Fibroblast of mammary gland (primary cell): Measurements from ENCODE around the gene ZBED5.
A peak's percentile ranks its signal among the peaks of the same experiment; 100 is the strongest.
"Not testable (repeated sequence)": the region's sequence is repeated elsewhere in the genome, so short reads cannot be mapped to it uniquely, and the experiment has no call there.

ENCODE experiments used
- DNase-seq: peaks from one replicate; pipeline ENCODE4 v3.0.0-alpha.2; 2010; ENCODE audit warnings: low read depth
- H3K4me3 ChIP-seq: 2 replicates; pipeline ENCODE4 v1.5.1; 2011; ENCODE audit warnings: low read depth, mild to moderate bottlenecking, low read length, moderate library complexity; ENCODE audit not compliant: control insufficient read depth
- TF ChIP-seq, protein P1 (sequence below): conservative IDR thresholded peaks from 2 replicates; pipeline ENCODE4 v1.5.1; 2011; ENCODE audit warnings: low read depth, low read length, inconsistent platforms; ENCODE audit not compliant: control insufficient read depth, insufficient read depth

The ZBED5 gene

DNA sequence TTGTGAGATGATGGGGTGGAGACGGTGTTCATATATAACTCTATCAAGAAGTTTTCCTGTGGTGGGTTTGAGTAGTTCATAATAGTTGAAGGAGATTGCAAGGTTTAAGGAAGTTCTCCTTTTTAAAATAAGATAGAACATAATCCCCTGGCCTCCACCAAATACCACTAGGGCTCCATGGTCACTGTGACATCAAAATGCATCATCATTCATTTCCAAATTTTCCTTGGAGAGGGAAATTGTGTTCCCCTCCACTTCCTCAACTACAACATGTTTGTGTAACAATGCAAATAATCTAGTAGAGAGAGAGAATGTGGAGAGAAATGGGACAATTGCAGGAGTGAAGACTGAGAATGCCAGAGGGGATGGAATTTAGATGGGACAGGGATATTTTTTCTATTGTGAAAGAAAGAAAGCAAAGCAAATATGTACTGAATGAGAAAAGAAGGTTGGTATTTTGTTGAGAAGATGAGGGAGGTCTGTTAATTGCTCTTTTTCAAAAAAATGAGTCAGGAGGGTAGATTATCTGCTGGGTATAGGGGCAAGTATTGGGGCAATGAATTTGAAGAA is 33.4 kb upstream of the ZBED5 start:
- DNase-seq: no peak
- TF ChIP-seq, protein P1, sequence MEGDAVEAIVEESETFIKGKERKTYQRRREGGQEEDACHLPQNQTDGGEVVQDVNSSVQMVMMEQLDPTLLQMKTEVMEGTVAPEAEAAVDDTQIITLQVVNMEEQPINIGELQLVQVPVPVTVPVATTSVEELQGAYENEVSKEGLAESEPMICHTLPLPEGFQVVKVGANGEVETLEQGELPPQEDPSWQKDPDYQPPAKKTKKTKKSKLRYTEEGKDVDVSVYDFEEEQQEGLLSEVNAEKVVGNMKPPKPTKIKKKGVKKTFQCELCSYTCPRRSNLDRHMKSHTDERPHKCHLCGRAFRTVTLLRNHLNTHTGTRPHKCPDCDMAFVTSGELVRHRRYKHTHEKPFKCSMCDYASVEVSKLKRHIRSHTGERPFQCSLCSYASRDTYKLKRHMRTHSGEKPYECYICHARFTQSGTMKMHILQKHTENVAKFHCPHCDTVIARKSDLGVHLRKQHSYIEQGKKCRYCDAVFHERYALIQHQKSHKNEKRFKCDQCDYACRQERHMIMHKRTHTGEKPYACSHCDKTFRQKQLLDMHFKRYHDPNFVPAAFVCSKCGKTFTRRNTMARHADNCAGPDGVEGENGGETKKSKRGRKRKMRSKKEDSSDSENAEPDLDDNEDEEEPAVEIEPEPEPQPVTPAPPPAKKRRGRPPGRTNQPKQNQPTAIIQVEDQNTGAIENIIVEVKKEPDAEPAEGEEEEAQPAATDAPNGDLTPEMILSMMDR: no peak
- no peak overlapping the region for H3K4me3 ChIP-seq

DNA sequence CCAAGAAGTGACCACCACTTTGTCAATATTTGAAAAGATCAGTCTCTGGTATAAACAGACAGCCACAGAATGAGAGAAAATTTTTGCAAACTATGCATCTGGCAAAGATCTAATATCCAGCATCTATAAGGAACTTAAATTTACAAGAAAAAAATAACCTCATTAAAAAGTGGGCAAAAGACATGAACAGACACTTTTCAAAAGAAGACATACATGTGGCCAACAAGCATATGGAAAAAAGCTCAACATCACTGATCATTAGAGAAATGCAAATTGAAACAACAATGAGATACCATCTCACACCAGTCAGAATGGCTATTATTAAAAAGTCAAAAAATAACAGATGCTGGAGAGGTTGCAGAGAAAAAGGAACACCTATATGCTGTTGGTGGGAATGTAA is 32.2 kb upstream of the ZBED5 start:
- not testable (repeated sequence) for DNase-seq, H3K4me3 ChIP-seq

DNA sequence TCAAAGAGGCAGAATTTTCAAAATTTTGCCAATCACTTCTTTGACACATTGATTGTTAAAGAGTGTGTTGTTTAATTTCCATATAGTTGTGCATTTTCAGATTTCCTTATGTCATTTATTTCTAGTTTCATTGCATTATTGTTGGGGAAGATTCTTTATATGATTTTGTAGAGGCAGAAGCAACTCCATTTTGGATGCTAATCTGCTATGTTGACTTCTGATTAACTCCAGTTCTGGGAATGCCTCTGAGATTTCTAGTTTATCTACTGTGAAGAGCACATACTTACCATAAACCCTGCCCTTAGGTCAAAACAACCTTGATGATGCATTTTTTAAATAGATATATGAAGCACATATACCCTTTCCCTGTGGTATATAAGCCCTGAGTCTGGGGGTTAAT is 29.5 kb upstream of the ZBED5 start:
- TF ChIP-seq, protein P1: no peak
- H3K4me3 ChIP-seq: no peak overlapping the region
- no peak for DNase-seq

DNA sequence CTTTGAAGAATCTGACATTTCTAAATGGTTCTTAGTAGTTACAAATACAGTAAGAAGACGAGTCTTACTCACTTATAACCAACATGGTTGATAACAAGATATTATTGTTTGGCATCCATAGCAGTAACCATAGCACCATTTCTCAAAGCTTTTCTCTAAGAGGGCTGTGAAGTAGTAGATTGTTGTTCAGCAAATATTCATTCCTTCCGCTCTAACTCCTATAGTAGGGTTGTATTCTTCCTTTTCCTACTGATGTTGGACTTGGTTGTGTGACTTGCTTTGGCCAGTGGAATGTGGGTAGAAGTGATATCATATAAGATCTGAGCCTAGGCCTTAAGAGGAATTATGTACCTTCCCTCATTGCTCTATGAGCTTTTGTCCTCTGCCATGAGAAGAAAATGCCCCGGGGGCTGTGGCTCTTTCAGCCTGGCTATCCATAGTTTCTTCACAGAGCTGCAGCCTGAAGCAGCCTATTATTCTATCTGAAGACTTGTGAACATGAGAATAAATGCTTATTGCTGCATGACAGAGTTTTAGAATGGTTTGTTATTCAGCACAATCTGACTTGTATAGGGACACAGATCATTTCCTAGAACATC is 28.9 kb upstream of the ZBED5 start:
- TF ChIP-seq, protein P1: no peak
- H3K4me3 ChIP-seq: no peak overlapping the region
- DNase-seq: no peak

DNA sequence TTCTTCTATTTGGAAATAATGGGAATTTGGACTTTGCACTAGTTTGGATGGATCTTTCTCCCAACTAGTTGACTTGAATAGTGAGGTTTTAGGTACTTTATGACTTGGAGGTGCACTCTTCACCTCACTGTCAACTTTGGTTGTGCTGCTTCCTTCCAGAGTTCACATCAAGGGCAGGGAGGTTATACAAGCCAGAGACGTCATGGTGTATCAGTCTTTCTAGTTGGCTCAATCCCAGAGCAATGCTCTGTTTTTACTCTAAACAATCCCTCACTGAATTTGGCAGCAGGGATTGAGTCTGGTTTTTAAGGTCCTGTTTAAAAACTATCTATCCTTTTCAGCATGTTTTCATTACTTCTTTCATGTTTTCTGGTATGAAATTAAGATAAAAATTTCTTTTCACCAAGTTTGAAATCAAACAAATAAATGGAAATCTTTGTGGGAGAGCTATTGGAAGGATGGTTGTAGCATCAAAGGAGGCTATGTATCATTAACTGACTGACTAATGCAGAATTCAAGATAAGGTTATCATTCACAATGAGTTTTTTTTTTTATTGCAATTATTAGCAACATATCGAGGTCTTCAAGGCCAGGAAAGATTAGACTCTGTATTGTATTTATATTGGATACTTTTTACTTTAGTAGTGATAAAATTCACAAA is 28.0 kb upstream of the ZBED5 start:
- no peak overlapping the region for H3K4me3 ChIP-seq
- TF ChIP-seq, protein P1: no peak
- peak; percentile 91 for DNase-seq

DNA sequence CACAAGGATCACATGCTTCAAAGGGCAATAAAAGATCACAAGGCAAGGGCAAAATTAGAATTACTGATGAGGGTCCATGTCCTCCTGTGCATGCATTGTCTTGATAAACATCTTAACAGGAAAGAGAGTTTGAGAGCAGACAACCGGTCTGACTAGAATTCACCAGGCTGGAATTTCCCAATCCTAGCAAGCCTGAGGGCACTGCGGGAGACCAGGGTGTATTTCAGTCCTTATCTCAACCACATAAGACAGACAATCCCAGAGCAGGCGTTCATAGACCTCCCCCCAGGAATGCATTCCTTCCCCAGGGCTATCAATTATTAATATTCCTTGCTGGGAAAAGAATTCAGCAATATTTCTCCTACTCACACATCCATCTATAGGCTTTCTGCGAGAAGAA is 26.4 kb upstream of the ZBED5 start:
- not testable (repeated sequence) for DNase-seq, H3K4me3 ChIP-seq

DNA sequence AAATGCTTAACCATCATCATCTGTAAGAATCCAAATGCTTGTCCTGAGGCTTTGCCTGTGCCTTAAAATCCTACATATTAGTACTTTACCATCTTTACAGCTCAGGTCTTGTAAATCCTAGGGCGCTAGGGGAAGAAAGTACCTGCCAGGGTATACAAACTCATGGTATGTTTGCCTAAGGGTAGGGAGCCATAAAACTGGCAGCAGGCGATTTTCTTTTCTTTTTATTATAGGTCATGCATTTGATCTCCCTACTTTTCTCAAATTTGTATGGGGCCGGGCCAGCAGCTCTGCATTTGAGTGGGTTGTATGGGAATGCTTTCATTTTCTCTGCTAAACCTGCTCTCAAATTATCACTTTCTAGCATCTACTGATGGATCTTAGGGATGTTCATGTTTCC is 24.0 kb upstream of the ZBED5 start:
- no peak overlapping the region for H3K4me3 ChIP-seq
- no peak for DNase-seq
- TF ChIP-seq, protein P1: no peak
